GM18511 (cell line): Measurements from ENCODE around the gene NFATC2.

Experiments used
- ATAC-seq: cut with Tn5 transposase; IDR thresholded peaks from one replicate; pipeline ENCODE4 v1.9.1; 2021; ENCODE audit warnings: mild to moderate bottlenecking, moderate library complexity; ENCODE audit not compliant: unreplicated experiment

The NFATC2 gene

GRCh38 chr20:51382111-51382985, 160.2 kb downstream of the NFATC2 start:
- no peak for ATAC-seq

- no peak for ATAC-seq
These were observed 161.0 kb downstream of the NFATC2 start for GRCh38 chr20:51381557-51381956.

- ATAC-seq = no peak
These were observed 161.8 kb downstream of the NFATC2 start for GRCh38 chr20:51380401-51381385.

GRCh38 chr20:51379601-51380341, 162.7 kb downstream of the NFATC2 start:
- no peak for ATAC-seq

GRCh38 chr20:51378171-51378928, 164.2 kb downstream of the NFATC2 start:
- no peak for ATAC-seq

- no peak for ATAC-seq
These were observed 165.4 kb downstream of the NFATC2 start for GRCh38 chr20:51377132-51377531.

GRCh38 chr20:51376111-51376510, 166.4 kb downstream of the NFATC2 start:
- no peak for ATAC-seq

- ATAC-seq = no peak
These were observed 167.0 kb downstream of the NFATC2 start for GRCh38 chr20:51375561-51375960.

- no peak for ATAC-seq
These were observed 167.6 kb downstream of the NFATC2 start for GRCh38 chr20:51374961-51375360.

- ATAC-seq = no peak
These were observed 168.1 kb downstream of the NFATC2 start for GRCh38 chr20:51374456-51374830.

- no peak for ATAC-seq
These were observed 168.6 kb downstream of the NFATC2 start for GRCh38 chr20:51373713-51374455.

- no peak for ATAC-seq
These were observed 169.6 kb downstream of the NFATC2 start for GRCh38 chr20:51372966-51373365.

- peak; percentile 78 for ATAC-seq
These were observed 170.2 kb downstream of the NFATC2 start for GRCh38 chr20:51372176-51372803.

- no peak for ATAC-seq
These were observed 170.8 kb downstream of the NFATC2 start for GRCh38 chr20:51371720-51372119.

- ATAC-seq = no peak
These were observed 173.0 kb downstream of the NFATC2 start for GRCh38 chr20:51369503-51369902.

- ATAC-seq = no peak
These were observed 173.9 kb downstream of the NFATC2 start for GRCh38 chr20:51368461-51369211.

GRCh38 chr20:51366155-51366886, 176.2 kb downstream of the NFATC2 start:
- no peak for ATAC-seq

GRCh38 chr20:51365670-51366069, 176.8 kb downstream of the NFATC2 start:
- ATAC-seq = no peak
